OCI-LY3 (cell line): ENCODE results near the gene PCMTD2.

ENCODE experiments used
- EZH2phosphoT487 ChIP-seq: fragments of 200-600 bp; shearing (Covaris generic); IDR thresholded peaks from 2 replicates; pipeline ENCODE4 v1.6.1; 2018; ENCODE audit warnings: antibody characterized with exemption, mixed run types, low read depth
- TF ChIP-seq, protein P1 (sequence below): fragments of 200-600, 300-600 bp; sonication (generic); IDR thresholded peaks from 2 replicates; pipeline ENCODE4 v1.5.1; 2014; ENCODE audit warnings: antibody characterized with exemption, low read length, low read depth

DNA sequence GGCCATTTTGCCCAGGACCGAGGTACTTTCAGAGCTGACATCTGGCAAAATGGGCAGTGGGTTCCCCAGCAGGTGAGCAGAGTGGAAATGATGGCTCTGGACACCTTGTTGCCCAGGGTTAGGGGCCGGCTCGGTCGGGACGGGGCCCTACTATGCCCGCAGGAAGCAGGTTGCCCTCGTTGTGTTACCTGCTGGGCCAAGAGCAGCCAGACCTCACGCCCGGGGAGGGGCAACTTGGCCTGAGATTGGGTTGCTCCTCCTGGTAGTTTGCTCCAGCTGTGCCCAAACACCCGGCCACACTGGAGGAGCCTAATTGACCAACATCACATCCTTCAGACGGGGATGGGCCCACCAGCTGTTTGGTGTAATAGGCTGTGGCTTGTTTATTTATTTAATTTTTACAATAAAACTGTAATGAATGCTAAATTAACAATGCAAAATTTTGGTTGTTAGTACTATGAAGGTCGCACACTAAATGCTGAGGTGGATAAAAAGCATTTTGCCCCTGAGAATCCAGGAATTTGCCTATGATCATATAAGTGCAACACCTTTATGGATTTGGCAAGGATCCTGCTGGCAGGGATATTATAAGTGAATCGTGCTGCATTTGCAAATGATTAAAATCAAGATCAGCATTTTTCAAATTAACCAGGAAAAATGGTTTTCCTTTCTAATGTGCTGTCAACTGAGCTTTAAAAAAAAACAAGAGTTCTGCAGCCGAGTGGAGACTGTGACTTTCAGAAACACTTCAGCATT, 26.6 kb upstream of the PCMTD2 start:
- TF ChIP-seq, protein P1, sequence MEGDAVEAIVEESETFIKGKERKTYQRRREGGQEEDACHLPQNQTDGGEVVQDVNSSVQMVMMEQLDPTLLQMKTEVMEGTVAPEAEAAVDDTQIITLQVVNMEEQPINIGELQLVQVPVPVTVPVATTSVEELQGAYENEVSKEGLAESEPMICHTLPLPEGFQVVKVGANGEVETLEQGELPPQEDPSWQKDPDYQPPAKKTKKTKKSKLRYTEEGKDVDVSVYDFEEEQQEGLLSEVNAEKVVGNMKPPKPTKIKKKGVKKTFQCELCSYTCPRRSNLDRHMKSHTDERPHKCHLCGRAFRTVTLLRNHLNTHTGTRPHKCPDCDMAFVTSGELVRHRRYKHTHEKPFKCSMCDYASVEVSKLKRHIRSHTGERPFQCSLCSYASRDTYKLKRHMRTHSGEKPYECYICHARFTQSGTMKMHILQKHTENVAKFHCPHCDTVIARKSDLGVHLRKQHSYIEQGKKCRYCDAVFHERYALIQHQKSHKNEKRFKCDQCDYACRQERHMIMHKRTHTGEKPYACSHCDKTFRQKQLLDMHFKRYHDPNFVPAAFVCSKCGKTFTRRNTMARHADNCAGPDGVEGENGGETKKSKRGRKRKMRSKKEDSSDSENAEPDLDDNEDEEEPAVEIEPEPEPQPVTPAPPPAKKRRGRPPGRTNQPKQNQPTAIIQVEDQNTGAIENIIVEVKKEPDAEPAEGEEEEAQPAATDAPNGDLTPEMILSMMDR, result no peak
- TF ChIP-seq EZH2phosphoT487, result no peak
